NCI-H69 (cell line): ENCODE data around the gene CGREF1.
A peak's percentile ranks its signal among the peaks of the same experiment; 100 is the strongest.
"Not testable (repeated sequence)": the region's sequence is repeated elsewhere in the genome, so short reads cannot be mapped to it uniquely, and the experiment has no call there.

Experiments used
- DNase-seq: peaks from one replicate; lab custom pipeline; 2025; lab: John Stamatoyannopoulos, UW

CGREF1 gene

GRCh38 chr2:27087823-27088410 lies 31.0 kb downstream of the CGREF1 start:
- no peak for DNase-seq

DNA sequence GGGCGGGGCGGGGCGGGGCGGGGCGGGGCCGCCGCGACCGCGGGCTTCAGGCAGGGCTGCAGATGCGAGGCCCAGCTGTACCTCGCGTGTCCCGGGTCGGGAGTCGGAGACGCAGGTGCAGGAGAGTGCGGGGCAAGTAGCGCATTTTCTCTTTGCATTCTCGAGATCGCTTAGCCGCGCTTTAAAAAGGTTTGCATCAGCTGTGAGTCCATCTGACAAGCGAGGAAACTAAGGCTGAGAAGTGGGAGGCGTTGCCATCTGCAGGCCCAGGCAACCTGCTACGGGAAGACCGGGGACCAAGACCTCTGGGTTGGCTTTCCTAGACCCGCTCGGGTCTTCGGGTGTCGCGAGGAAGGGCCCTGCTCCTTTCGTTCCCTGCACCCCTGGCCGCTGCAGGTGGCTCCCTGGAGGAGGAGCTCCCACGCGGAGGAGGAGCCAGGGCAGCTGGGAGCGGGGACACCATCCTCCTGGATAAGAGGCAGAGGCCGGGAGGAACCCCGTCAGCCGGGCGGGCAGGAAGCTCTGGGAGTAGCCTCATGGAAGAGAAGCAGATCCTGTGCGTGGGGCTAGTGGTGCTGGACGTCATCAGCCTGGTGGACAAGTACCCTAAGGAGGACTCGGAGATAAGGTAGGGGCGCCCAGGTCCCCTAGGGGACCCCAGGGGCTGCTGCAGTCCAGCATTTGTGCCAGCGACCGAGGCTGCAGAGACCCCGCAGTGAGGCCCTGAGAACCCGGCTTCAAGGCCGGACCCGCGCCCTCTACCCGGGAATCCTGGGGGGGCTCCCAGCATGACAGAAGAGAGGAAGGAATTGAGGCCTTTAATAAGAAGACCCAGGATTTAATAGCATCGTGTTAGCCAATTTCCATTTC lies 32.0 kb downstream of the CGREF1 start, which contains the start of gene KHK:
Gene KHK (plus strand): TSS at position 49 of the 870 bp plus-strand sequence. CDS start 488 bp downstream, at position 537.
- peak; percentile 77 for DNase-seq

GRCh38 chr2:27086090-27086723 lies 32.7 kb downstream of the CGREF1 start:
- DNase-seq: peak; percentile 91

GRCh38 chr2:27085673-27086089 lies 33.2 kb downstream of the CGREF1 start:
- DNase-seq: peak; percentile 49

- no peak for DNase-seq
These were observed 33.8 kb downstream of the CGREF1 start for GRCh38 chr2:27085062-27085672.

DNA sequence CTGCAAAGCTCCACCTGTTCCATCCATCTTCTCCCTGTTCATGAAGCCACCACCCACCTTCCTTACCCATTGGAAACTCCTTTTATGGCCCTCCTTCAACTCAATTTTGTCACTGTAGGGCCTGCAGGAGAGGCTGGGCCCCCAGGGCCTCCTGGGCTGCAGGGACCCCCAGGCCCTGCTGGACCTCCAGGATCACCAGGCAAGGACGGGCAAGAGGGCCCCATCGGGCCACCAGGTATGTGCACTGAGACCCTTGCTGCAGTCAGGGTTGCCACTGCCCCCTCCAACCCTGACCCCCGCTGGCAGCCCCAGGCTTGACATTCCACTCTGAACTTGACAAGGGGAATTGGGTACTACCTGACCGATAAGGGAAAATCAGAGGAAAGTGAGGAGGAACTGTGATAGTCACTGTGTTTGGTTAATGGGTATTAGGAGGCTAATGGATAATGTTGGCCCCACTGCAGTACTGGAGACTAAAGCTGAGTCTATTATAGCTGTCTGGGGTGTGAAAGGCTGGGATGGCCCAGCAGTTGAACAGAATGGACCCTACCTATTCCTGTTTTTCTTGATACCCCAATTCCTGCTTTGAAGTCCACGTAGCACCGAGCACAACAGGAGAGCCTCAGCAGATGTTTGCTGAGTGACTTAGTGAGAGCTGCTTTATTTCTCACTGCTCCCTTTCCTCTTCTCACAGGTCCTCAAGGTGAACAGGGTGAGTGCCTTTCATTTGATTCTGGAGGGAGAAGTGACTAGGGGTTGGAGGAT lies 34.4 kb downstream of the CGREF1 start:
- no peak for DNase-seq

- no peak for DNase-seq
These were observed 35.3 kb downstream of the CGREF1 start for GRCh38 chr2:27083410-27084296.

GRCh38 chr2:27082773-27083409 lies 36.0 kb downstream of the CGREF1 start:
- no peak for DNase-seq

DNA sequence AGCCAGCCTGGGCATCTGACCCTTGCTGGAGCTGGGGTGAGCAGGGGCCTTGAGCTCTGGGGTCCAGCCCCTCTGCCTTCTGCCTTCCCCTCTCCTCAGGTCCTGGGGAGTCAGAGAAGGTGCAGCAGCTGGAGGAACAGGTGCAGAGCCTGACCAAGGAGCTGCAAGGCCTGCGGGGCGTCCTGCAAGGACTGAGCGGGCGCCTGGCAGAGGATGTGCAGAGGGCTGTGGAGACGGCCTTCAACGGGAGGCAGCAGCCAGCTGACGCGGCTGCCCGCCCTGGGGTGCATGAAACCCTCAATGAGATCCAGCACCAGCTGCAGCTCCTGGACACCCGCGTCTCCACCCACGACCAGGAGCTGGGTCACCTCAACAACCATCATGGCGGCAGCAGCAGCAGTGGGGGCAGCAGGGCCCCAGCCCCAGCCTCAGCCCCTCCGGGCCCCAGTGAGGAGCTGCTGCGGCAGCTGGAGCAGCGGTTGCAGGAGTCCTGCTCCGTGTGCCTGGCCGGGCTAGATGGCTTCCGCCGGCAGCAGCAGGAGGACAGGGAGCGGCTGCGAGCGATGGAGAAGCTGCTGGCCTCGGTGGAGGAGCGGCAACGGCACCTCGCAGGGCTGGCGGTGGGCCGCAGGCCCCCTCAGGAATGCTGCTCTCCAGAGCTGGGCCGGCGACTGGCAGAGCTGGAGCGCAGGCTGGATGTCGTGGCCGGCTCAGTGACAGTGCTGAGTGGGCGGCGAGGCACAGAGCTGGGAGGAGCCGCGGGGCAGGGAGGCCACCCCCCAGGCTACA lies 36.8 kb downstream of the CGREF1 start:
- no peak for DNase-seq

GRCh38 chr2:27080603-27080936 lies 38.4 kb downstream of the CGREF1 start:
- no peak for DNase-seq

DNA sequence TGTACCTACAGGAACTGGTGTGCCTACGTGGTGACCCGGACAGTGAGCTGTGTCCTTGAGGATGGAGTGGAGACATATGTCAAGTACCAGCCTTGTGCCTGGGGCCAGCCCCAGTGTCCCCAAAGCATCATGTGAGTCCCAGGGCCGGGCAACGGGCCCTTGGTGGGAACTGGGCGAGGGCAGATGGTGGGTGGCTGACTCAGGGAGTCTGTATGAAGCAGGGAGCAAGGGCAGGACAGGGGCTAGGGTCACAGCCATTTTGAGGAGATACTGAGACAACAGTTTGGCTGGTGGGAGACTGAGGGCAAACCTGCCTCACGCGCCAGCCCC lies 38.8 kb downstream of the CGREF1 start:
- no peak for DNase-seq

GRCh38 chr2:27079233-27080139 lies 39.4 kb downstream of the CGREF1 start:
- no peak for DNase-seq

GRCh38 chr2:27078267-27079194 lies 40.4 kb downstream of the CGREF1 start, which contains the start of gene EMILIN1:
EMILIN1 (plus strand) TSS chr2:27078615; CDS start chr2:27079066, 451 bp downstream.
- DNase-seq: no peak

DNA sequence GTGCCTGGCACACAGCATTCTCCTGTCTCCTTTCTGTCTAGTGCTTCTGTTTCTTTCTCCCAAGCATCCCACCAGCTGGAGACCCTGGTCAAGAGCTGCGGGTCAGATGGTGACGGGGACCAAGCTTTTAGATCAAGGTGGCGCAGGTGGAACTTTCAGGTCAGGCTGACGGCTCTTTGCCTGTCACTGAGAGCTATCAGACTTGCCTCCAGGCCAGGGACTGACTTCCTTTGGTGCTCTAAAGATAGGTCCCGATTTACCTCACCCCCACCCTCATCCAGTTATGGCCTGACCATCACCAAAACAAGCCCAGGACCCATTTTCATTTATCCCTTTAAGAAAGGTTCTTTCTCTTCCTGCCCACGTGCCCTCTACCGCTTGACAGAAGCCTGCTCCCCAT lies 41.7 kb downstream of the CGREF1 start:
- no peak for DNase-seq

GRCh38 chr2:27076323-27076722 lies 42.6 kb downstream of the CGREF1 start:
- no peak for DNase-seq

DNA sequence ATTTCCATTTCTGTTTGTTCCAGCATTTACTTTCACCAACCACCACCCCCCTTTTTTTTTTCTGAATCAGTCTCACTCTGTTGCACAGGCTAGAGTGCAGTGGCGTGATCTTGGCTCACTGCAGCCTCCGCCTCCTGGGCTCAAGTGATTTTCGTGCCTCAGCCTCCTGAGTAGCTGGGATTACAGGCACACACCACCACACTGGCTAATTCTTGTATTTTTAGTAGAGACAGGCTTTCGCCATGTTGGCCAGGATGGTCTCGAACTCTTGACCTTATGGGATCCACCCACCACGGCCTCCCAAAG lies 43.4 kb downstream of the CGREF1 start:
- DNase-seq: not testable (repeated sequence)

DNA sequence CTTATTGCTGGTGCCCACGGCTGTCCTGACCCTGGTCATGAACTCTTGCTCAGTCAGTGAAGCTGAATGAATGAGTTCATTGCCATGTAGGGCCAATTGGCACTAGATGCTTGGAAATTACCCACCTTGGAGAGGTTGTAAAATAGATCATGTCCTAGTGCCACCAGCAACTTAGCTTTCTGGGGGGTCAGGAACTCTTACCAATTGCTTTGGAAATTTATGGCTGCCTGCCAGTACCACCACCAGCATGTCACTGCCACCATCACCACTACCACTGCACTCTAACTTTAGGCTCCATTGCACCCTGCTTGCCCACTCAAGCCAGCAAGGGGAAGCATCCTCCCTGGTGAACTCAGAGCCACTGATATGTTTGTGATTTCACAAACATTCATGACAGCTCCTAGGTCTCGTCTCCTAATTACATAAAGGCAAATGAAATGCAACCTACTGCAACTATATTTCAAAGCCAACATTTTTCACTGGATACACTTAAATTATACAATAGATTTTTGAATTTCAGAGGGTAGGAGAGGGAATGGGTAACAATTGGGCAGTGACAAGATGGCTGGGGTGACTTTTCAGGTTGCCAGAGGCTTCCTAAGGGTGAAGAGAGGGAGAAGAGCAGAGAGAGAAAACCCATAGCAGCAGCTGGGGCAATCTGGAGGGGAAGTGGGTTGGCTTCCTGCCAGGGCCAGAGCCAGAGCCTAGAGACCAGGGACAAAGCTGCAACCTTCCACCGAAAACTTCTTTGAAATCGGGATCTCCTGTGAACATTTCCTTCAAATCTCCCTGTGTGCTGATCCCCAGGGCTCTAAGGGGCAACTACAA lies 44.0 kb downstream of the CGREF1 start:
- peak; percentile 52 for DNase-seq
